Measurements from ENCODE around the gene FGF14.

The FGF14 gene

DNA sequence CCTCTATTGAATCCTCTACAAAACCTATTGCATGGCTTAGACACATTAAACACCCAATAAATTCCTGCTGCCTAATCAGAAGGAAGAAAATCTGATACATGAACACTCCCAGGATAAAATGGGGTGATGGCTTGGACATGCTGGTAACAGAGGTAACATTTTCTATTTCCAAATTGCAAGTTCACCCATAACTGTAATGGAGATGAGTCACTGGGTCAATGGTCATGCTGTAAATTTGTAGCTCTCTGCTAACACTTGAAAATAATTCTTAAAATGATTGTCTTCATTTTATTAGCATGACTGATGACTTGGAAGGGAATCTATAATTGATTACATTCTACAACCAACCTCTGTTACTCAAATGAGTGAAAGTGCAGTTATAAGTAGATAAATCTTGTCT, 434.1 kb downstream of the FGF14 start:
- no peak for DNase-seq

DNA sequence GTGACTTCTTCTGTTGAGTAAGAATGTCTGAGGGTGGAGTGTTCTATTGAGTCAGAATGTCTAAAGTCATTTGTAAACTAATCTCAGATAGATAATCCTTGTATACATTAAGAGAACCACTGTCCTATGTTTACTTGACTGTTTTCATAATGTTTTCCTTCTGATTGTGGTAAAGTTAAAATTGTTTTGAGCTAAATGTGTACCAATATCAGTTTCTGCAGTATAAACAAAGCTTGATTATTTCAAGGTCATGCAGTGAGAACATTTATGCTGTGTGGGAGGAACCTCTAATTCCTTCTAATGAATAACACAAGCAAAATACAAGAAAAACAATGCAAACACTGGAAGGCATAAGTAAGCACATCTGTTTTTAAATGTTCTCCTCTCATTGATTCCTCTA, 434.6 kb downstream of the FGF14 start:
- DNase-seq: no peak

DNA sequence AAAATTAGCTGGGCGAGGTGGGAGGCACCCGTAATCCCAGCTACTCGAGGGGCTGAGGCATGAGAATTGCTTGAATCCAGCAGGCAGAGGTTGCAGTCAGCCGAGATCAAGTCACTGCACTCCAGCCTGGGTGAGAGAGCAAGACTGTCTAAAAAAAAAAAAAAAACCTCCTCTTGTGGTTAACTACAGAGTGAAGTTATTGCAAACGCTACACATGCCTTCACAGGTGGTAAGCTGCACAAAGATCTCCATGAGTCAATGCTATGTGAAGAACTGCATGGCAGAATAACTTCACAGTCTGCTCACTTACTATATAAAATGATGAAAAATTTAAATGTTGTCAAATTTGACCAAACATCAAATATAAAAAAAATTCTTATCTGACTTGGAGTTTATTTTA, 436.8 kb downstream of the FGF14 start:
- DNase-seq: no peak

DNA sequence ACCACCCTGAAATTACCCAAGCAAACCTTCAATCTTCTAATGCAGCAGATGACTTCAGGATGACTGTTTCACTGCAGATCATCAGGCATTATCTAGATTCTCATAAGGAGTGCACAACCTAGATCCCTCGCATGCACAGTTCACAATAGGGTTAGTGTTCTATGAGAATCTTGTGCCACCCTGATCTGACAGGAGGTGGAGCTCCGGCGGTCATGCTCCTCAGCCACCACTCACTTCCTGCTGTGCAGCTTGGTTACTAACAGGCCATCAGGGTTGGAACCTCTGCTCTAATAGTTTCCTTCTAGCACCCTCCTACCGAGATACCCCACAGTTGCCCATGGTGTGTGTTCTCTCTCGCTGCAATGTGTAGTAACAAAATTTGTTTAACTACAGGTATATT, 442.8 kb downstream of the FGF14 start:
- no peak for DNase-seq

DNA sequence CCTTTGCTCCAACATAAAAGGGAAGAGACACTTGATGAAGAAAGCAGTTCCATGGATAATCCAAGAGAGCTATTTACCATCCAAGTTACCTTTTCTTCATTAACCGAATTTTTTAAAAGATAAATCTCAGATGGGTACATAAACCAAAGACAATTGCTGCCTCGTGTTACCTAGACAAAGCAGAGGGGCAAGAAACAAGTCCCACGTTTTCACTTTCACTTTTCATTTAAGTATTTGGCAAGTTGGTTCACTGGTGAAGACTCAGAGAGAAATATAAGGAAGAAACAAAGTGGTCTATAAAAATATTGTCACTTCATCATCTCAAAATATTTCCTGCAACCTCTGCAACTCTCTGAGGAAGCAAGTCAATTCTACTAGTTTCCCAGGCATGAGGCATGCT, 446.1 kb downstream of the FGF14 start:
- no peak for DNase-seq

DNA sequence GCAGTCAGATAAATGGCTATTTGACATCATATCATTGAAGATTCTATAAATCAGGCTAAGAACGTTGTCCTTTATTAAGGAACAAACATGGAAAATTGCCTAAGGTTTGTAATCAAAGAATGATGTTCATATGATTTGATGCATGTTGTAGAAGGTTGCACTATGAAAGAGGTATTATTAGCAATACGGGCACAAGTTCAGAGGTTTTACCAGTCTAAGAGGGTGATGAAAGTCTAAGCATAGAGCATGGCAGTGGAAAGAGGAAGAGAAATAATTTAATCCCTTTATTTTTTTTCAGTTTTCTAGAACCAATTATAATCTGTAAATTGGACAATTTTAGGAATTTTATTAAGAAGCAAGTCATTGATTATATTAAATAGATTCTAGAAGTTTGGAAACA, 450.7 kb downstream of the FGF14 start:
- no peak for DNase-seq

DNA sequence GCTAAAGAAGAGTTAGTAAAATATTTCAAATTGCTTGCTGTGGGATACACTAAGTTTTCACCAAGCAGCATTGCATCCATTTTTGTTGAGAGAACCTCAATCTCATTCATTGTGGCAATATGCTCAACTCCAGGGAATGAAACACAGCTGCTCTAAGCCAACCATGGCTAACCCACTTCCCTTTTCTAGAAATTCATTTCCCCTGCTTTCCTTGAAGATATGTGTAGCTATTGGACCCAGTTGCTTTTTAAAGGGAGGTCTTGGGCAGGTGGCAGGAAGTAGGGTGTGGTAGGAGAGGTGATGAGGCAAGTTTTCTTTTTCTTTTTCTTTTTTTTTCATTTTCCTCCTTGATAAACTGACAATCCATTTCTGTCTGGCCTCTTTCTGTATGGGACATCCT, 452.2 kb downstream of the FGF14 start:
- no peak for DNase-seq

DNA sequence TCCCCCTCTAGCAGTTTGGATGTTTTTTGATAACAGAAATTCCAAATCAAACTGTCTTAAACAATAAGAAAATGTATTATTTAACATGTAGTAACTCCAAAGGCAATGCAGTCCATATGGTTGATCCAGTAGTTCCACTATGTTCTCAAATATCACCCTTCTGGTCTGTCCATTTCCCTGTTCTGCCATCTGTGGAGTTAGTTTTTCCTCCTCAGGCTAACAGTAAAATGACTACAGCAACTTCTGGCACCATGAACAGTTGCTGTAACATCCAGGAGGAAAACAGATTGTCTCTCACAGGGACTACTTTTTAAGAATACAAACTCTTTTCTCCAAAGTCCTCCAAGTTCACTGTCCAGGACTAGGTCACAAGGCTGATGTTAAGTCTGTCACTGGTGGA, 455.4 kb downstream of the FGF14 start:
- no peak for DNase-seq

DNA sequence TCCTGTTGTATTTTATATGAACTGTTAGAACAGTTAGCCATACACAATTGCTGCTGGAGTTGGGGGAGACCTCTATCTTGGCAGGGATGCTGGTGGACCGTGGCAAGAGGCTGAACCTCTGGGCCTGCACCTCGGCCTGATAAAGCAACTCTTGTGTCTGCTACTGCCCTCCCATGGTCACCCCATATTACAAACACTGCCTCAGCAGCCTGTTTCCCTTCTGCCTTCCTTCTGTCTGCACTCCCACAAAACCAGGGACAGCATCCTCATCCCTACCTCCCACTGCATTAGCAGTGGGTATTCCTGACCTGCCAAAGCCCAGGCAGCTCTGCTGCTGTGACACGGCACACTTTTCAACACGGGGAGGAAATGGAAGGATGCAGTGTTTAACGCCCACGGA, 456.4 kb downstream of the FGF14 start:
- no peak for DNase-seq

DNA sequence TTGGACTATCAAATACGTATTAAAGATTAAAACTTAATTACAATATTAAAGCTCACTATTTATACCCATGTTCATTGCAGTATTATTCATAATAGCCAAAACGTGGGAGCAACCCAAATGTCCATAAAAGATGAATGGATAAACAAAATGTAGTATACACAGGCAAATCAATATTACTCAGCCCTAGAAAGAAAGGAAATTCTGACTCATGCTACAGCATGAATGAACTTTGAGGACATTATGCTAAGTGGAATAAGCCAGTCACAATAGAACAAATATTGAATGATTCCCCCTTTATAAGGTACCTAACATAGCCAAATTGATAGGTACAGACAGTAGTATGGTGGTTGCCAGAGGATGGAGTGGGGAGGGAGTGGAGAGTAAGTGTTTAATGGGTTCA, 457.3 kb downstream of the FGF14 start:
- DNase-seq: no peak

DNA sequence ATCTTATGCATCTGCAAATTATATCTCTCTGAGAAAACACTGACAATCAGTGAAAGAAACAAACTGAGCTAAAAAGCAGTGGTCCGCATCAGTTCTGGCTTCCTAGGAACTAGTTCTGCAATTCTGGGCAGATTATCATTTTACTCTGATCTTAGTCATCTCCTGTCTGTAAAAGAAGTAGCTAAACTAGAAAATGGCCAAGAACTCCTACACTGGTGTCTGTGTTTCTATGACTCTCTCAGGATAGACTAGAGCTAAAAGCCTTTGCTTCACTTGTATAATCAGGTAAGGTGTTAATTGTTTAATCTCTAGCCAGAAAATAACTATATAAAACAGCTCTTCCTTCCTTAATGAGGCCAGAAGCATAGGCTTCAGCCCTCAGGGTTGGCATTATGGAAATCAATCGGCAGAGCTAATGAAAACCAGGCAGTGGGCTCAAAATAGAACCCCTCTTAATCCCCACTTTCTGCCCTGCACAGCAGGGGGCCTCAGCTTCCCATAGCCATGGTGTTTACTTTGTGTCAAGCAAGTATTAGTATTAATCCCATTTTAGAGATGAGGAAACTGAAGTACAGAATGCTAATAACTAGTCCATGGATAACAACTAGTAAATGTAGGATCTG, 459.2 kb downstream of the FGF14 start:
- no peak for DNase-seq

DNA sequence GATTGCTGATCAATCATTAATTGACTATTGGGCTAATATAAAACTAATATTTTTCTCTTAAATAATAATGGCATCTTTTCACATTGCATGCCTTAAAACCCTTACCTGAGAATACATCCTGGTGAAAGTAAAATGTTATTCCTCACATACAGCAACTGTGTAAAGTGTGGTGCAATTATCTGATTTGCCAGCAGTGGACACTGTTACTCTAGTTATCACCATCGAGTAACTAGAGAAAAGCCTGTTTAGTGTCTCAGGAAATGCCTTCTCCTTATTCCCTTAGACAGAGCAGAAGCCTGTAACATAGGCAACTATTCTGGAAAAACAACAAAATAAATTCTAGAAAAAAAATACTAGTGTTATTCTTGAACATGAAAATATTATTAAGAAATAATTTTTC, 459.8 kb downstream of the FGF14 start:
- no peak for DNase-seq

DNA sequence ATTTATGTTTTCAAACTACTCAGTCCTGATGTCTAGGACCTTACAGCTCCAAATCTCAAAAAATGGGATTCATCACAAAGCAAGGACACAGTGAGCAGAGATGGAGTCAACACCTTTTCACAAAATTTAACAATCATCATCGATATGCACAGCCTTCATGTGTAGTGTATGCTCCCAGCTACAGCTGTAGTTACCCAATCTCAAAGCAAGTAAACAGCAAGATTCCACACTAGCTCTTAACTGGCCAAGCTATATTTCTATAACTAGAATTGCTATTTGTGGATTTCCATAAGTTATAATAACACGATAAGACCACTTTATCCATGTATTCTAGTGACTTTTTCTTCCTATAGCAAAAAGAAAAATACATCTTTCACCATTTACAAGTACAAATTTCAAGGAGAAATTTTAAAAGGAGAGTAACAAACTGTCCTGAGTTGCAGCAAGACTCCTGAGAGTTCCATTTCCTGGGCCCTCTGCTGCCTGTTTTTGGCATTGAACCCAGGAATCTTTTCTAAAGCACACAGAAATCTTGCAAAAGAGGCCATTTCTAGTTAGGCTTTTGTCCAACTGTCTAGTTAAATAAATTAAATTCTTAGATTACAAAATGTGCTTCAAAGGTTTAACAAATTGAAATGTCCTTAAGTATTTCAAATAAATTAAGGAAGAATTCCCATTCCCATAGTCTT, 460.6 kb downstream of the FGF14 start:
- no peak for DNase-seq

DNA sequence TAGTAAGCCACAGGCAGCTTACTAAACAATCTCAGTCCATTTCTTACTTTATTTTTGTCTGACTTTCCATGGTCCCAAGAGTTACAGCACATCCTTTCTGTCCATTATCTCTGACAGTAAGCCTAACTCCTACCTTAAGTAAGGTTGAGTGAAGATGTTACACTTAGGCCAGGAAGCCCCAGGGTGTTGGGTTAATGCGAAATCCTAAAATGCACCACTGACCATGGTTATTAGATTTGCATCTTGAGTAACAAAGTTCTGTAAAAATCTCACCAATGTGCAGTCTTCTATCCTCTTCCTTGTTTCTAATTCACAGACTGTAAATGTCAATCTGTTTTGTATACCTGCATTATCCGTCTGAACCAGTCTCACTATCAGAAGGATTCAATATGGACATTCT, 462.5 kb downstream of the FGF14 start:
- no peak for DNase-seq

DNA sequence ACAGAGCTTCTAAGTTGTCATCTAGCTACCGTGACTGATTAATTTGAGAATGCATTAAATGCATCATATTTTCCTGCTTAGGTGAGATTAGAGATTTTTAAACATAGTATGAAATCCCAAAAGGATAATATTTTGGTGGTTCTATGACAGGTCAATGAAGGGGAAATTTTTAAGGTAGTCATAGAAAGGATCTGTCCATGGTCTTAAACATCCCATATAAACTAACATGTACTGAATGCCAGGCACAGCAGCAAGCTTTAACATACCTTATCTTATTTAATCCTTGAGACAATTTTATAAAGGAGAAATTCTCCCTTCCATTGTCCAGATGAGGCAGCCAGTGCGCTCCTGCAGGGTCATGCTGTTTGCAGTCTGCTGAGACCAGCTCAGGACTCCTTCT, 466.0 kb downstream of the FGF14 start:
- DNase-seq: no peak

DNA sequence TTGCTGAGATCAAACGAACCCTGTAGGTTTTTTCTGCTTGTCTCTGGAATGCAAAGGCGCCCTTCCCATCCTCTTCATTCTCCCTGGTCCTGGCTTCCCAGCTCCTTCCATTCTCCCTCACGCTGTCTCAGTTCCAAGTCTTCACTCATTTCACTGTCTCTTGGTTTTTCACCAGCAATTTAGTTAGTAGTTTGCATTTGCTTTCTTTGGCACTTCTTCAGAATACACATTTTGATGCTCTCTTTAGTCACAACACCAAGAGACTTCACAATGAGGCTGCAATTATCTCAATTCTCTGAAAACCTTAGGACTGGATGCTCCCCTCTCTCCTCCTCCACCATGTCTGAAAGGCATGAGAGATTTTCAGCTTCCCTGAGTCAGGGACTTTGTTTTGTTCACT, 470.7 kb downstream of the FGF14 start:
- no peak for DNase-seq

DNA sequence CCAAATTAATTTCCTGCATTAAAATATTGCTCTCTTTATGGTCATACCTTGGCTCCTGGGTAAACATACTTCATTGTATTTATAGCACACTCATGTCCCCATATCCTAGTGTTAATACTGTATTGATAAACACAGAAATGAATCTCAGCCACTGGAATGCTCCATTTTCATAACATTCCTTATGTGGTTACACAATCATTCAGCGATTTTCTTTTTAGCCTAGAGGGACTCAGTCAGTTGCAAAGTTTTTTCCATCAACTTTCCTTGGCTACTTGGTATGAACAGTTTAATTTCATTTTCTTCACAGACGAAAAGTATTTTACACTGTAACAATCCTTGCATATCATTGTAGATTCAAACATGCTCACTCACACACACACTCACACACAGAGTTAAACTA, 471.5 kb downstream of the FGF14 start:
- no peak for DNase-seq

DNA sequence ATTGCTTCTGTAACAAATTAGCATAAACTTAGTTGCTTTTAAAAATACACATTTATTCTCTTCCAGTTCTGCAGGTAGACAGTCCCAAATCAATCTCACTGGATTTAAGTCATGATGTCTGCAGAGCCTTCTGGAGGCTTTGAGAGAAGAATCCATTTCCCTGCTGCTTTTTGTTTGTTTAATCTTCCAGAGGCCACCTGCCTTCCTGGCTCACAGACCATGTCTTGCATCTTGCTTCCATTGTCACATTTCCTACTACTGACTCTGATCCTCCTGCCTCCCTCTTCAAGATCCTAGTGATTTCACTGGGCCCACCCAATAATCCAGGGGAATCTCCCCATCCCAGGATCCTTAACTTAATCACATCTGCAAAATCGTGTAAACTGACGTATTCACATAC, 476.1 kb downstream of the FGF14 start:
- DNase-seq: no peak

DNA sequence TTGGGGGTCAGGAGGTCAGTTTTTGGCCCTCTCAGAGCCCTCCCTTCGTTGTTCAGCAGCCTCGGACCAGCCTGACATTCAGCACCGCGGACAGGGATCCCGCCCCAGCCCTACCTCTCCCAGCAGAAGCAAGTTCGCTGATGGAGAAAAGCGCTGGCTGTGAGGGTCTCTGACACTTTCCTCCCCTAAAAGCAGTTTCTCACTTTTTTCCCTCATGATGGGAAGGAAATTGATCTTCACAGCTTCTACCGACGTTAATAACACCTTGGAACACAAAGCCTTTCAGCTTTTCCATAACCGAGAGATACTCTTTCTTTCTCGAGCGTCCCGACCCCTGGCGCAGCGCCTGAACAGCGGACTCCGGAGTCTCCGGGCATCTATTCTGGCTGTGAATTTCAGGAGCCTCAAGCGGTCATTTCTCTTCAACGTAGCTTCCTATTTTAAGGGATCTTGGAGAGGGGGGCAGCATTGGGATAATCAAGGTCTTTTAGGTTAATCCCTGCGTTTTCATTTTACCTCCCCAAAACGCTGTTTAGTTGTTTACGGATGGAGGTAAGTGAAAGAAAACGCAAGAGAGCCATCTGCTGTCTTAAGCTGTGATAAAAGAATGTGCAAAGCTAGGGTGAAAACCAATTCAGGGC, 482.2 kb downstream of the FGF14 start:
- DNase-seq: no peak

DNA sequence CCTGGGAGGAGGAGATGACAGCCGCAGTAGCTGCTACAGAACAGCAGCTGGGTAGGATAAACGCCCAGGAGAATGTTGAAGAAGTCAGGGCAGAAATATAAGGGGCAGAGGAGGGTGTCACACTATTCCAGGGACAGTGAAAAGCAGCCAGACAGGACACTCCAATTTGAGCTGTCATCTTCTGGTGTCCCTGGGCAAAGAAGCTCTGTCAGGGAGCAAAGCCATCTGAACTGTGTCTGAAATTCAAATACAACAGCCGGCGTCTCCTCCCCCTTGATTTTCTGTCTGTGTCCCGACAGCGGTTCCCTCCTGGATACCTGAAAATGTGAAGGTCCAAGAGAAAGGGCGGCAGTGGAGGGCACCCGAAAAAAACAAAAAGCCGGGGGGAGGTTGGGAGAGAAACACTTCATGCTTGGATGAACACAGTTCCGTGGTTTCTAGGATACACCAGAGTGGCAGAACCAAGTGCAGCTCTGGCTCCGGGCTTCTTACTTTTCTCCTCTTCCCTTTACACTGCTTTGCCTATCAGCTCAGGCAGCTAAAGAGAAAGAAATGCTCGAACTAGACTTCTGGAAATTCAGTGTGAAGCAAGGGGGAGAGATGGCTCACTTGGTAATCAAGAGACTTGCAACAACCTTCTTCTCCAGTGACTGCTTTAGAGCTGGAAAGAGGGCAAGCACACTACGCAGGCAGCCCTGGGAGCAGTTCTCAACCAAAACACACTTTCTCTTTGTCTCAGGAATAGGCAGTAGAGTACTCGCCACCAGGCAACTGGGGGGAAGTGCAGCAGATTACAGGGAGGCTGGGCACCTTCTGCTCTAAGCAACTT, 483.8 kb downstream of the FGF14 start:
- no peak for DNase-seq

DNA sequence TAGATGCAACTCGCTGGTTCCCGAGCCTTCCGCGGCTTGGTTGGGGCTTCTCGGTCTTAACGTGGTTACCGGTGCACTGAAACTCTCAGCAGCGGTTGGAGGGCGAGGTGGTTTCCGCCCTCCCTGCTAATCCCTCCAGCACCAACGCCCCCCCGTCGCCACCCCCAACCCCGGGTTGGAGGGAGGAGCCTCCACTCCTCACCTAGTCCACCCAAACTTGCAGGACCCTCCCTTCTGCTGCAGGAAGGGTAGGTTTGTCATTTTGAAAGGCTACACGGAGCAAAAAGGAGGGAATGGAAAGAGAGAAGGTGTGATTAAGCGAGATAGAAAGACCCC, 484.4 kb downstream of the FGF14 start:
- no peak for DNase-seq

DNA sequence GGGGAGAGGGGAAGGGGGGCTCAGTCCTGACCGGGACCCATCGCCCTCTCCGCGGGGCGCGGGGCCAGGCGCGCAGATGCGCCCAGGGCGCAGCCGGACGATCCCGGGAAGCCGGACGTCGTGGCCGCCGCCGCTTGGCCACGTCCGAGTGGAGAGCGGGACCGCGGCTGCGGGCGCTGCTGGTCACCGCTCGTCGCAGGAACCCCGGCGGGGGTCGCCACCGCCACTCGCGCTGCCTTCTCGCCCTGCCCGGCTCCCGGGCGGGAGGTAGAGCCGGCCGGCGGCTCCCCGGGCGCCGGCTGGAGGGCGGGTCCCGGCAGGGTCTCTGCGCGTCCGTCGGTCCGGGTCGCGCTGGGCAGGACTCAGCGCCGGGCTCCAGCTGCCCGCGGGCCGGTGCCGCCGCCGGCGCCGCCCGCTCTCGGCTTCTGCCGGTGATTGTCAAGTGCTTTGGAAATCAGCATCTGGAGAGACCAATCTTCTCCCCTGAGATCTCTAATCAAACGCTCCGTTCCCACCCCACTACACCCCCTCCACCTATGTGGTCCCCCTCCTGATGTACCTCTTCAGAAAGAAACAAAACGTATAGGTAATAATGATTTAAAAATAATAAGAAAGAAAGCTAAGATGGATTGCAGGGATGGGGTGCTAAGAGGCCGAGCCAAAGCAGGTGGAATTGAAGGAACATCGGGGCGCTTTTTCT, 484.9 kb downstream of the FGF14 start:
- DNase-seq: no peak

DNA sequence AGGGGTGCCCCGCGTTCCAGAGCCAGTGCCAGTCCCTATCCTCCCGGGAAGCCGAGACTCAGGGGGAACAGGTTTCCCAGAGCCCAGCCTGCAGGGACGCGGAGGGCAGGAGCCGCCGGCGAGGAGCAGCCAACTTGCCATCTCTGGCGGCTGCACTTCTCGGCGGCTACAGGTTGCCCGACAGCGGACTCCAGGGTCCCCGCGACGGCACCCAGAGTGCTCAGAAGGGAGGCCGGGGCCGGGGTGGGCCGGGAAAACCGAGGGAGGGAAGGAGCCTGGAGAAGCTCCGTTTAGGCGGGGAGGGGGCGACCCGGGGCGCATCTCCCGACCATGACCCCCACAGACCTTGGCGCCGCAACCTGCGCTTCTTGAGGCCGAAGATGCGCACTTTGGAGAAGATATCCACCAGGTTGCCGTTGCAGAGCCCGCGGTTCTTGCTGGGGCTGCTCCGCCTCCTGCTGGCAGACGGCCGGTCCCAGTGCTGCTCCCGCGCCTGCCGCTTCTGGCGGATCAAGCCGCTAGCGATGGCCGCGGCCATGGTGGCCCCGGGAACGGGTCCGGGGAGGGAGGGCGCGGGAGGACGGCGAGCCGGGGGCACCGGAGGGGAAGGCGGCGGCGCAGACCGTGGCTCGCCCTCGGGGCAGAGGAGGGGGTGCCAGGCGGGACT, 485.6 kb downstream of the FGF14 start:
- no peak for DNase-seq

Data from NK-92 treated with Interleukin-12 subunit alpha and Interleukin-12 subunit beta, amount 100 ng/mL, for 24 hours (cell line).